ENCODE measurements around the gene ORC3.

Gene ORC3

DNA sequence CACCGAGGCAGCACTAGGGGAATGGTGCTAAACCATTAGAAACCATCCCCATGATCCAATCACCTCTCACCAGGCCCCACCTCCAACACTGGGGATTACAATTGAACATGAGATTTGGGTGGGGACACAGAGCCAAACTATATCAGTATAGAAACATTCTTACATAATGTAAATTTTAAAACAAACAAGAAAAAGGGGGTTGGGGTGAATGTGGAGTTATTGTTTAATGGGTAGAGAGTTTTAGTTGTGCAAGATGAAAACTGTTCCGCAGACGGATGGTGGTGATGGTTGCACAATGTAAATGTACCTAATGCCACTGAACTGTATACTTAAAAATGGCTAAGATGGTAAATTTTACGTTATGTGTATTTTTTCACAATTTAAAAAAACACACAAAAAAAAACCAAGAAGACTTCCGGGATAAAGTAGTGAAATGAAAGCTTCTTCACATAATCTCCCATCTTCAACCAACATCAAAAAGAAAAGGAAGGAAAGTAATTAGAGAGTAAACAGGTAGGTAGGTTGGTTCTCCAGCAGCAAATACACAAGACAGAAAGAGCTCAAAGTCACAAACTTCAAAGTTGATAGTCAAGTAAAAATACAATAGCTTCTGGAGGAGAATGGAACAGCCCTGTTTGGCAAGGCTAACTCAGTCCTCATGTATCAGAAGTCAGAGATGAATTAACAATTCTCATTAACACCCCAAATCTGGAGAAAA, 16.5 kb upstream of the ORC3 start:
- no peak overlapping the region for H3K4me3 ChIP-seq (replicated peaks in 1 of 2; ENCODE audit: low read depth in 2 of 2, low read length in 2 of 2)
- DNase-seq (ENCODE audit: low read depth in 2 of 2), result no peak
- TF ChIP-seq, protein P1, sequence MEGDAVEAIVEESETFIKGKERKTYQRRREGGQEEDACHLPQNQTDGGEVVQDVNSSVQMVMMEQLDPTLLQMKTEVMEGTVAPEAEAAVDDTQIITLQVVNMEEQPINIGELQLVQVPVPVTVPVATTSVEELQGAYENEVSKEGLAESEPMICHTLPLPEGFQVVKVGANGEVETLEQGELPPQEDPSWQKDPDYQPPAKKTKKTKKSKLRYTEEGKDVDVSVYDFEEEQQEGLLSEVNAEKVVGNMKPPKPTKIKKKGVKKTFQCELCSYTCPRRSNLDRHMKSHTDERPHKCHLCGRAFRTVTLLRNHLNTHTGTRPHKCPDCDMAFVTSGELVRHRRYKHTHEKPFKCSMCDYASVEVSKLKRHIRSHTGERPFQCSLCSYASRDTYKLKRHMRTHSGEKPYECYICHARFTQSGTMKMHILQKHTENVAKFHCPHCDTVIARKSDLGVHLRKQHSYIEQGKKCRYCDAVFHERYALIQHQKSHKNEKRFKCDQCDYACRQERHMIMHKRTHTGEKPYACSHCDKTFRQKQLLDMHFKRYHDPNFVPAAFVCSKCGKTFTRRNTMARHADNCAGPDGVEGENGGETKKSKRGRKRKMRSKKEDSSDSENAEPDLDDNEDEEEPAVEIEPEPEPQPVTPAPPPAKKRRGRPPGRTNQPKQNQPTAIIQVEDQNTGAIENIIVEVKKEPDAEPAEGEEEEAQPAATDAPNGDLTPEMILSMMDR (IDR thresholded peaks at IDR 0.05; ENCODE audit: low read depth, low read length), result no peak

DNA sequence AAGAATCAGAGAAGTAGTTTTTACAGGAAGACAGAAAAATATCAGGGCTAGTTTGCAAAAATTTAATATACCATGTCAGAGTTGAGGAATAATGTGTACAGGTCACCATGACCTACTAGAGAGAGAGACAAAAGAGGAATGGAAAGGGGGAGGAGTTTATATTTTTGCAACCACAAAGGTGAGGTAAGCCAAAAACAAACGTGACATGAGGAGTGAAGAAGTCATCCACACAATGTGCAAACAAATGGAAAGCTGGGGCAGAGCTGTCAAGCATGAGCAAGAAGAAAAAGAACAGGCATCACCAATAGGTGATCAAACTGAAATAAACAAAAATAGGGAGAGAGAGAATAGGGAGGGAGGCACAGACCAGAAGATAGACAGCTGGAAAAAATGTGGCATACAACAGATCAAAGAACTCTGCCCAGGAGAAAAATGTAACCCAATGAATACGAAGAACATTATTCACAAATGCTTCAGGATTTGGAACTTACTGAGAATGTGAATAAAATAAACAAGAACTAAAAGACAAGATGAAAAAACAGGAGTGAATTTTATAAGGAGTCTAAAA, 15.6 kb upstream of the ORC3 start:
- no peak overlapping the region for H3K4me3 ChIP-seq (replicated peaks in 1 of 2; ENCODE audit: low read depth in 2 of 2, low read length in 2 of 2)
- DNase-seq (ENCODE audit: low read depth in 2 of 2), result no peak
- TF ChIP-seq, protein P1 (IDR thresholded peaks at IDR 0.05; ENCODE audit: low read depth, low read length), result no peak

DNA sequence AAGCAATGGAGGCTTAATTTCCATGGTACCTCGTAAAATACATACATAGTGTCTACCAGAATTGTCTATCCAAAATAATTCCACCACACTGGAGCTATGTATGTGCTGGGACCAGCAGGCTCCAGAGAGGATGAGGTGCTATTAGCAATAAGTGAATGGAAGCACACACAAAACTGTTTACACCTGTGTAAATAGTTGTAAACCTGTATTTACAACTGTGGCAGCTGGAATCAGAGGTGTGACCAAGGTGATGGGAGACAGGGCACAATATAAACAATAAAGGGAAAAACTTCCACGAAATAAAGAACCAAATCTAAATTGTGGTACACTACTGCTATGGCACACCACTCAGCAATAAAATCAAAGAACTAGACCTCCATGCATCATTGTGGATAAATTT, 14.5 kb upstream of the ORC3 start:
- no peak overlapping the region for H3K4me3 ChIP-seq (replicated peaks in 1 of 2; ENCODE audit: low read depth in 2 of 2, low read length in 2 of 2)
- DNase-seq (ENCODE audit: low read depth in 2 of 2), result no peak
- TF ChIP-seq, protein P1 (IDR thresholded peaks at IDR 0.05; ENCODE audit: low read depth, low read length), result no peak

DNA sequence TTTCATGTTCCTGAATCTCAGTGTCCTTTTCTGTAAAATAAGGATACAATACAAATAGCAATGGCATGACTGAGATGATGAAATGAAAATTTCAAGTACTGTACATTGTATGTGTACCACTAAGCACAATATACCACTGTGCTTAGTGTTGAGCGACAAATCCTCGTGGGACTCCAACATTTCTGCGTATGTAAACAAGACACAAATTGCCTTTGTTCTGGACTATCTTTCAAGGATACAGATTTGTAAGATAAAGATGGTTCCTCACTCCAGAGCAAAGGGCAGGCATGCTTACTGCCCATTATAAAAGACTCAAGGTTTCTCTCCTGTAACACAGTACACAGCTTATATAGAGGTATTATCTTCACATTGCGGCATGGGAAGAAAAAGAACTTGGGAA, 6.1 kb upstream of the ORC3 start:
- DNase-seq (ENCODE audit: low read depth in 2 of 2), result no peak
- H3K4me3 ChIP-seq (replicated peaks in 1 of 2; ENCODE audit: low read depth in 2 of 2, low read length in 2 of 2), result no peak overlapping the region
- TF ChIP-seq, protein P1 (IDR thresholded peaks at IDR 0.05; ENCODE audit: low read depth, low read length), result no peak

DNA sequence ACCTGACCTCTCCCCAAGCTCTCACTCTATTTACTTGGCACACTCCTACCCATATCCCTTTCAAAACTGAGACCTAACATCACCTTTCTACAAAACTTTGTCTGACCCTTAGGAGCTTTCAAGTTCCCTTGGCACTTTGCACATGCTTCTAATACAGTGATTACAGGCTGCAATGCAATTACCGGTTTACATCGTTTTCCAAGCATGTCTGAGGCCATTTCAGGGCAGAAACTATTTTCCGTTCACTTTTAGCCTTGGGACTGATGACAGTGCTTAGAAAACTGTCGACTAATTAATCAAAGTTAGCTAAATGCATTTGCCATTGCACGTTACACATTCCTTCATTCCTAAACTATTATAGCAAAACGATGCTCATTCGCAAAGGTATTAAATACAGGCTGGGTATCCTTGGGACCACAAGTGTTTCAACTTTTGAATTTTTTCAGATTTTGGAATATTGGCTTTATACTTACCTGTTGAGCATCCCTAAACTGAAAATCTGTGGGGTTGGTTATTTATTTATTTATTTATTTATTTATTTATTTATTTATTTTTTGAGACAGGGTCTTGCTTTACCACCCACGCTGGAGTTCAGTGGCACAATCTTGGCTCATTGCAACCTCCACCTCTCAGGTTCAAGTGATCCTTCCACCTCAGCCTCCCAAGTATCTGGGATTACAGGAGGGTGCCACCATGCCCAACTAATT, 3.4 kb upstream of the ORC3 start:
- TF ChIP-seq, protein P1 (IDR thresholded peaks at IDR 0.05; ENCODE audit: low read depth, low read length), result no peak
- H3K4me3 ChIP-seq (replicated peaks in 1 of 2; ENCODE audit: low read depth in 2 of 2, low read length in 2 of 2), result no peak overlapping the region
- no peak for DNase-seq (ENCODE audit: low read depth in 2 of 2)

DNA sequence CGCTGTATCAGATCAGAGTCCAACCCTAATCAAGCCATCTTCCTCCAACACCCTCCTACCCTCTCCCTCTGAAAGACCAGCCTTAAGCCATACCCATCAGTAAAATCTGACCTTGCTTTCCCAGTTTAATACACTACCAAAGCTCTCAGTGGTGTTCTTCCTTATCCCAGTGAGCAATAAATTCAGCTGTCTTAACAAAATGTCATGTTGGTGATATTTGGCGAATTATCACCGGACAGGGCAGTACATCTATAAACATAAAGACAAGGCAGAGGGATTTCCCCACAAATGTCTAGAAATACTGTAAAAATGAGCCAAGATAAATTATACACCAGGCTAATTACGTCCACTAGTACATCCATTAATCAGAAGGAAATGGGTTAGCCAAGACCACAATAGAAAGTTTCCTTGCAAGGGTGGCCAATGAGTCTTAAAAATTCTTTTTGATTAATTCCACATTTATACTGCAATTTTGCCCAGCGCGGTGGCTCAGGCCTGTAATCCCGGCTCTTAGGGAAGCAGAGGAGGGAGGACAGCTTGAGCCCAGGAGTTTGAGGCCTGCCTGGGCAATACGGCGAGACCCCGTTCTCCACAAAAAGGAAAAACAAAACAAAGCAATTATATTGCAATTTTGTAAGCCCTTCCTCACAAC, 1.1 kb upstream of the ORC3 start:
- TF ChIP-seq, protein P1 (IDR thresholded peaks at IDR 0.05; ENCODE audit: low read depth, low read length), result no peak
- DNase-seq (ENCODE audit: low read depth in 2 of 2), result peak; percentile 16 to 27
- H3K4me3 ChIP-seq (replicated peaks in 1 of 2; ENCODE audit: low read depth in 2 of 2, low read length in 2 of 2), result peak overlapping the region; percentile 77 to 94
